Smooth muscle cell of the brain vasculature (primary cell): ENCODE measurements around the gene KLHL40.
A peak's percentile ranks its signal among the peaks of the same experiment; 100 is the strongest.

Source experiments
- DNase-seq: peaks from one replicate; pipeline ENCODE4 v3.0.0-alpha.2; 2012; ENCODE audit warnings: low read depth, low spot score

KLHL40 gene

DNA sequence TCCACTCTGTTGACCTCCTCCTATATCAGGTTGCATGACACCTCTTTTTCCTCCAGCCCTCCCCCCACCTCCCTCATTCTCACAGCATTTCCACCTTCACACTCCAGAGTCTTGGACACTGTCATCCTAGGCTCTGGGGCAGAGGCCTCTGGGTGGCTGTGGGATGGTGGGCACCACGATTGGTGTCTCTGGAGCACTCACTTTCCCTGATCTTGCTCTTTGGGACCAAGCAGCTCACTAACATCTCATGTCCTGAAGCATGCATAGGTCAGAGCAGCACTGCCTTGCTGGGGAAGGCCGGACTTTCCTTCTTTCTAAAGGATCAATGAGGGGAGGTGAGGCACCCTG, 16.9 kb upstream of the KLHL40 start:
- DNase-seq, result no peak

- DNase-seq, result no peak
Observed at GRCh38 chr3:42668793-42669217, 16.5 kb upstream of the KLHL40 start.

- no peak for DNase-seq
Observed at GRCh38 chr3:42670051-42670576, 15.2 kb upstream of the KLHL40 start.

DNA sequence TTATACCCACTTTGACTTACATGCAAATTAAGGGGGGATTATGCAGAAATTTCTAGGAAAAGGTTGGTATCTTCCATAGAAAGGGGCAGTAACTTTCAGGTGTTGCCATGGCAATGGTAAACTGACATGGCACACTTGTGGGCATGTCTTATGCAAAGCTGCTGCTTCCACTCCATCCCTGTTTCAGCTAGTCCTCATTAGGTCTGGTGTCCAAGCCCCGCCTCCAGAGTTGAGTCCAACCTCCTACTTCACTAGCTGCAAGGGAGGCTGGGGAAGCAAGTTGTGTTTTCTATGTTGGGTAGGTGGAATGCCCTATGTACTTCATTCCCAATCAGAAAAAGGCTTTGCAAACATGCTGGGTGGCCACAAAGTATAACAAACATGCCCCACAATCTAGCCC, 14.7 kb upstream of the KLHL40 start:
- DNase-seq, result no peak

DNA sequence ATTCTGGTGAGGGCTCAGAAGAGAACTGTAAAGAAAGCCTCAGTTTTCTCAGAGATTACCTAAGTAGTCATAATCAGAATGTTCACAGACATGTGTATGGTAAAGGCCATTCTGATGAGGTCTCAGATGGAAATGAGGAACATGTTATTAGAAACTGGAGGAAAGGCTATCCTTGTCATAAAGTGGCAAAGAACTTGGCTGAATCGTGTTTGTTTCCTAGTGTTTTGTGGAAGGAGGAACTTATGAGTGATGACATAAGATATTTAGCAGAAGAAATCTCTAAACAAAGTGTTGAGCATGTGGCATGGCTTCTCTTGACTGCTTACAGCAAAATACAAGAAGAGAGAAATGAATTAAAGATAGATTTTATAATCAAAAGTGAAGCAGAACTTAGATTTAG, 12.8 kb upstream of the KLHL40 start:
- no peak for DNase-seq

GRCh38 chr3:42673082-42673481, 12.3 kb upstream of the KLHL40 start:
- DNase-seq, result no peak

- no peak for DNase-seq
Observed at GRCh38 chr3:42674146-42674545, 11.2 kb upstream of the KLHL40 start.

- DNase-seq, result no peak
Observed at GRCh38 chr3:42675909-42676308, 9.4 kb upstream of the KLHL40 start.

GRCh38 chr3:42678447-42678846, 6.9 kb upstream of the KLHL40 start:
- no peak for DNase-seq

- DNase-seq, result no peak
Observed at GRCh38 chr3:42680271-42680670, 5.1 kb upstream of the KLHL40 start.

- no peak for DNase-seq
Observed at GRCh38 chr3:42680806-42681205, 4.5 kb upstream of the KLHL40 start.

- DNase-seq, result no peak
Observed at GRCh38 chr3:42681361-42682038, 3.8 kb upstream of the KLHL40 start.

DNA sequence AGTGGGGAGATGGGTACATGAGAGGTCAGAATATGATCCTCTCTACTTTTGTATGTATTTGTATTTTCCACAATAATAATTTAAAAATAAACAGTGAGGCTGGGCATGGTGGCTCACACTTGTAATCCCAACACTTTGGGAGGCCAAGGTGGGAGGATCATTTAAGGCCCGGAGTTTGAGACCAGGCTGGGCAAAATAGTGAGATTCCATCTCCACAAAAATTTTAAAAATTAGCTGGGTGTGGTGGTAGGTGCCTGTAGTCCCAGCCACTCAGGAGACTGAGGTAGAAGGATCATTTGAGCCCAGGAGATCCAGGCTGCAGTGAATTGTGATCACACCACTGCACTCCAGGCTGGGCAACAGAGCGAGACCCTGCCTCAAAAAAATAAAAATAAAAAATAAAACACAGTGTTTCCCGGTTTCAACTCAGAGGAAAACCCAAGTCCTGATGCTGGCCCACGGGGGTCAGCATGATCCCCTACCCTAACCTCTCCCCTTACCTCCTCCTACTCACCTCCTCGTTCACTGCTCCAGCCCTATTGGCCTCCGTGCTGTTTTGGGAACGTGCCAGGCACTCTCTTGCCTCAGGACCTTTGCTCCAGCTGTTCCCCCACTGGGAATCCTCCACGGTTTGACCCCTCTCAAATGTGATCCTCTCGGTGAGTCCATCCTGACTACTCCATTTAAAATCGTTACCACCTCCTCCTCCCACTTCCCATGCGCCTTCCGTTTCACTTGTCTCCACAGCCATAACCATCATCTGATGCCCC, 2.9 kb upstream of the KLHL40 start:
- DNase-seq, result no peak

DNA sequence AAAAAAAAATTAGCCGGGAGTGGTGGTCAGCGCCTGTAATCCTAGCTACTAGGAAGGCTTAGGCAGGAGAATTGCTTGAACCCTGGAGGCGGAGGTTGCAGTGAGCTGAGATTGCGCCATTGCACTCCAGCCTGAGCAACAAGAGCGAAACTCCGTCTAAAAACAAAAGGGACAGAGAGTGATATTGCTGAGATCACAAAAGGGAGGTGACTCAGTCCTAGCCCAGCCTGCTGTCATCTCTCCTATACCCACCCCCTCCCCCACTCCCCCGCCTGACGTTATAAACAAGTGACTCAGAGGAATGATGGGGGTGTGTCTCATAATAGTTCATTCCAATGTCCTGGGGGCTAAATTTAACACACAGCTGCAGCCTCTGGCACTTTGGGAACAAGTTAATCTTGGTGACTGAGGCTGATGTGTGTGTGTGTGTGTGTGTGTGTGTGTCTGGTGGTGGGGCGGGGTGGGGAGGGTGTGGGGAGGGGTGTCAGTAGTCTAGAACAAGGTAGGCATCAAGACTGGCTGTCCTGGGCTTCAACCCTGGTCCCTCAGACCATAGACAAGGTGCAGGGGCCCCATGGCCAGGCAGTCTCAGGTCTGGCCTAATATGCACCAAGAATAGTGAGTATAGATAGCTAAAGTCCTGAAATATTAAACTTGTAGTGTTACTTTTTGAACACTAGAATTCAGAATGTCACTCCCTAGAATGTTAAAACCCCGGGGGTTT, 1.3 kb upstream of the KLHL40 start:
- DNase-seq, result peak; percentile 6

DNA sequence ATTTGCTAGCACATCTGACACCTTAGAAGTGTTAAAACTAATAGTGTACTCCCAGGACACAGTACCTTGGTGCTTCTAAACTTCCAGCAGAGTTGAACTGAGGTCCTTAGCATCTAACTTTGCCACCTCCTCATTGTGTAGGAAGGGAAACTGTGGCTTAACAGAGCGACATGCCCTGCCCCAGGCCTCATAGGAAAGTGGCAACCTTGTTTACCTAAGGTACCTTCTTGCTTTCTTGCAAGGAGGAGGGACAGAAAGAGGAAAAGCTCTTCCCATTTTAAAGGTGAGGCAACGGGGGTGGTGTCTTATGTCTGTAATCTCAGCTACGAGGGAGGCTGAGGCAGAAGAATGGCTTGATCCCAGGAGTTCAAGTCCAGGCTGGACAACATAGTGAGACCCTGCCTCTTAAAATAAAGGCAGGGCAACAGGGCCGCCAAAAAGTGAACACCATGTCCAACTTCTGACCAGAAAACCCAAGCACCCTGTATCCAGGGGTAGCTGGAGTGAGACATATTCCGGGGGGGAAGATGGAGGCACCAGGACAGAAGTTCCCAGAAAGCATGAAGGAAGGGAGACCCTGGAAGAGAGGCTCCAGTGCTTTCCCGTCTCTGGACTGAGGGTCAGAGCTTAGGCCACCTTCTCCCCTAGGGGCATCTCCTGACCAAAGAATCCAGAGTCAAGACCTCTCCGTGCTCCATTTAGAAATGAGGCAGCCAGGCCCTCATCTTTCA, 540 bp upstream of the KLHL40 start:
- DNase-seq, result no peak

DNA sequence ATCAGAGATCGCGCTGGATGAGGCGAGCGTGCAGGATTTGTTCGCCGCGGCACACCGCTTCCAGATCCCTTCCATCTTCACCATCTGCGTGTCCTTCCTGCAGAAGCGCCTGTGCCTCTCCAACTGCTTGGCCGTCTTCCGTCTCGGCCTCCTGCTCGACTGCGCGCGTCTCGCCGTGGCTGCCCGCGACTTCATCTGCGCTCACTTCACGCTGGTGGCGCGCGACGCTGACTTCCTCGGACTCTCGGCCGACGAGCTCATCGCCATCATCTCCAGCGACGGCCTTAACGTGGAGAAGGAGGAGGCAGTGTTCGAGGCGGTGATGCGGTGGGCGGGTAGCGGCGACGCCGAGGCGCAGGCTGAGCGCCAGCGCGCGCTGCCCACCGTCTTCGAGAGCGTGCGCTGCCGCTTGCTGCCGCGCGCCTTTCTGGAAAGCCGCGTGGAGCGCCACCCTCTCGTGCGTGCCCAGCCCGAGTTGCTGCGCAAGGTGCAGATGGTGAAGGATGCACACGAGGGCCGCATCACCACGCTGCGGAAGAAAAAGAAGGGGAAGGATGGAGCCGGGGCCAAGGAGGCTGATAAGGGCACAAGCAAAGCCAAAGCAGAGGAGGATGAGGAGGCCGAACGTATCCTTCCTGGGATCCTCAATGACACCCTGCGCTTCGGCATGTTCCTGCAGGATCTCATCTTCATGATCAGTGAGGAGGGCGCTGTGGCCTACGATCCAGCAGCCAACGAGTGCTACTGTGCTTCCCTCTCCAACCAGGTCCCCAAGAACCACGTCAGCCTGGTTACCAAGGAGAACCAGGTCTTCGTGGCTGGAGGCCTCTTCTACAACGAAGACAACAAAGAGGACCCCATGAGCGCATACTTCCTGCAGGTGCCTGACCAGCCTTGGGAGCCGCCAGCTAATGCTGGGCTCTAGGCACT, 819 bp downstream of the KLHL40 start:
- DNase-seq, result no peak

- no peak for DNase-seq
Observed at GRCh38 chr3:42686832-42687650, 1.7 kb downstream of the KLHL40 start.

GRCh38 chr3:42688016-42688415, 2.7 kb downstream of the KLHL40 start:
- no peak for DNase-seq

DNA sequence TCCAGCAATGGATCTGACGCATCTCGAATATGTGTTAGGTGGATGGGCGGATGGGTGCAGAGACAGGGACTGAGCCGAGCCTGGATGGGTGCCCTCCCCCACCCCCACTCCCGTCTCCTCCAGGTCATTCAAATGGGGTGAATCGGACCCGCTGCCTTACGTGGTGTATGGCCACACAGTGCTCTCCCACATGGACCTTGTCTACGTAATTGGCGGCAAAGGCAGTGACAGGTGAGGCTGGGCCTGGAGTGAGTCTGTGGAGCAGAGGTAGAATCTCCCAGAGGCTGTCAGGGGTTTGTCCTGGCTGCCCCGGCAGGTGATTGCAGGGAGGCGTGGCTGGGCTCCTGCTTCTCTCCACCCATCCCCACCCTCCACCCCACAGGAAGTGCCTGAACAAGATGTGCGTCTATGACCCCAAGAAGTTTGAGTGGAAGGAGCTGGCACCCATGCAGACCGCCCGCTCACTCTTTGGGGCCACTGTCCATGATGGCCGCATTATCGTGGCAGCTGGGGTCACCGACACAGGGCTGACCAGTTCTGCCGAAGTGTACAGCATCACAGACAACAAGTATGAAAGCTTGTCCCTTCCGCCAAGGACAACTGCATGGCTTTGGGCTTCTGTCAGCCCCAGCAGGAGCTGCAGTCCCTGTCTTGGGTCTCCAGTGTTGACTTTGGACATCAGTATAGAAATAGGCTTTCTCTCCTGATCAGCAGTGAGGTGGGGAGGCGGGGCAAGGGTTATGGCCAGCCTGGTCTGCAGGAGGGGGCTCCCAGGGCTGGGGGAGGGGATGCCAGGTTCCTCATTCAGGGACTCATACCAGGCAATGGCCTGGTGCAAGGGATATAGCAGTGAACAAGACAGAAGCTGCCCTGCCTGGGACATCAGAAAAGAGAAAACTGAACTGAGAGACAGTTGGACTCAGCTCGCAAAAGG, 3.4 kb downstream of the KLHL40 start:
- no peak for DNase-seq
